ENCODE data around the gene FTCDNL1.

GRCh38 chr2:199851883-199852282, 891 bp upstream of the FTCDNL1 start:
- TF ChIP-seq ELK1 (IDR thresholded peaks at IDR 0.05; ENCODE audit: low read depth, low read length) (no peak), RNF2 (IDR thresholded peaks at IDR 0.05; ENCODE audit: borderline replicate concordance, low read depth) (no peak), CTCF (IDR thresholded peaks at IDR 0.05) (no peak), PBX3 (IDR thresholded peaks at IDR 0.05) (no peak), MAFK (IDR thresholded peaks at IDR 0.05; ENCODE audit: partially characterized antibody) (no peak), BHLHE40 (IDR thresholded peaks at IDR 0.05; ENCODE audit: low read depth, low read length) (no peak), MAX (IDR thresholded peaks at IDR 0.05) (no peak), USF2 (IDR thresholded peaks at IDR 0.05) (no peak), CEBPB (IDR thresholded peaks at IDR 0.05) (no peak), HMGXB4 (CRISPR knock-in tag; IDR thresholded peaks at IDR 0.05; ENCODE audit: borderline replicate concordance) (no peak), POLR2A (IDR thresholded peaks at IDR 0.05; ENCODE audit: low read length) (no peak), REST (IDR thresholded peaks at IDR 0.05) (no peak), EP300 (IDR thresholded peaks at IDR 0.05) (no peak), SREBF2 (IDR thresholded peaks at IDR 0.05) (no peak)

Data from A549 (cell line).